ENCODE measurements around the gene NLRP7. TPM values are rescaled to one million over a fixed set of nuclear protein-coding genes. Genes with fewer than 3 reads are reported as not detected.
"Not testable (repeated sequence)": the region's sequence is repeated elsewhere in the genome, so short reads cannot be mapped to it uniquely, and the experiment has no call there.

Gene NLRP7
- total RNA-seq, 1 donor from 2014 or later = not detected

GRCh38 chr19:54967611-54968010, 20.3 kb upstream of the NLRP7 start:
- H3K4me3 Mint-ChIP-seq = peak overlapping the region; percentile 80

DNA sequence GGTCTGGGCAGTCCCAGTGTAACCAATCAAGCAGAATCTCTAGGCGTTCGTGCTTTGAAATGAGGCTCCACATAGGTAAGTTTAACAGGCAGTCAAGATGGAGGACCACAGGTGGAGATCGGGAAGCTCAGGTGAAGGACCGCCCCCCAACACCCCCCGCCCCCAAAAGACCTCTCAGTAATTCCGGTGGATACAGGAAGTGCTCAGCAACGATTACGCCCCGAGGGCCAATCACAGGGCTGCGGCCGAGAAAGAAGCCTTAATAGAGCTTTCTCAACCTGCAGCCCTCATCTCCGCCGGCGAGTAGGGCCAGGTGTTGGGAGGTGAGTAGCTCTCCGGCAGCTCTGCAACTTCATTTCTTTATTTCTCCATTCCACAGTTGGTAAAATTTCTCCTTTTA, 17.7 kb upstream of the NLRP7 start:
- H3K36me3 Mint-ChIP-seq; H3K4me3 Mint-ChIP-seq; DNase-seq (ENCODE audit: low spot score in 2 of 2, unreplicated experiment in 2 of 2): not testable (repeated sequence)

More at GRCh38 chr19:54967611-54968010, 20.3 kb upstream of the NLRP7 start:
- Mint-ChIP-seq H3K4me1 (peaks cover 2% of the 10 kb centered on the region), H3K36me3 (peaks cover 10% of the 10 kb centered on the region), H3K27ac (no peak overlapping the region), H3K27me3 (ENCODE audit: low read depth) (no peaks in the 10 kb centered on the region), H3K9me3 (no peaks in the 10 kb centered on the region)
- no peak for TF ChIP-seq CTCF (IDR thresholded peaks at IDR 0.05; ENCODE audit: unreplicated experiment)
- DNase-seq (ENCODE audit: low spot score in 2 of 2, unreplicated experiment in 2 of 2) = no peak

GRCh38 chr19:54959840-54960239, 12.5 kb upstream of the NLRP7 start:
- H3K36me3 Mint-ChIP-seq = no peaks in the 10 kb centered on the region
- H3K9me3 Mint-ChIP-seq = no peaks in the 10 kb centered on the region
- no peak overlapping the region for H3K27ac Mint-ChIP-seq
- no peak for DNase-seq (ENCODE audit: low spot score in 2 of 2, unreplicated experiment in 2 of 2)
- no peaks in the 10 kb centered on the region for H3K4me1 Mint-ChIP-seq
- H3K27me3 Mint-ChIP-seq (ENCODE audit: low read depth) = peaks cover 2% of the 10 kb centered on the region
- no peak for TF ChIP-seq CTCF (IDR thresholded peaks at IDR 0.05; ENCODE audit: unreplicated experiment)
- H3K4me3 Mint-ChIP-seq = no peak overlapping the region

More for the DNA sequence above, 17.7 kb upstream of the NLRP7 start:
- H3K9me3 Mint-ChIP-seq; H3K27me3 Mint-ChIP-seq (ENCODE audit: low read depth); H3K4me1 Mint-ChIP-seq; H3K27ac Mint-ChIP-seq: not testable (repeated sequence)

- Mint-ChIP-seq H3K27me3 (ENCODE audit: low read depth) (peaks cover 2% of the 10 kb centered on the region), H3K9me3 (no peaks in the 10 kb centered on the region), H3K4me1 (peaks cover 8% of the 10 kb centered on the region), H3K4me3 (no peak overlapping the region), H3K27ac (no peak overlapping the region), H3K36me3 (no peaks in the 10 kb centered on the region)
- TF ChIP-seq CTCF (IDR thresholded peaks at IDR 0.05; ENCODE audit: unreplicated experiment) = no peak
- DNase-seq (ENCODE audit: low spot score in 2 of 2, unreplicated experiment in 2 of 2) = no peak
These were observed 8.0 kb upstream of the NLRP7 start for GRCh38 chr19:54955376-54955775.

GRCh38 chr19:54953345-54953713, 6.0 kb upstream of the NLRP7 start:
- not testable (repeated sequence) for H3K36me3 Mint-ChIP-seq; H3K4me3 Mint-ChIP-seq; H3K4me1 Mint-ChIP-seq; DNase-seq (ENCODE audit: low spot score in 2 of 2, unreplicated experiment in 2 of 2); H3K9me3 Mint-ChIP-seq; H3K27me3 Mint-ChIP-seq (ENCODE audit: low read depth)
- H3K27ac Mint-ChIP-seq = peak overlapping the region; percentile 43

- no peak for TF ChIP-seq CTCF (IDR thresholded peaks at IDR 0.05; ENCODE audit: unreplicated experiment)
- peak overlapping the region; percentile 45 for H3K27ac Mint-ChIP-seq
- no peaks in the 10 kb centered on the region for H3K36me3 Mint-ChIP-seq
- no peak for DNase-seq (ENCODE audit: low spot score in 2 of 2, unreplicated experiment in 2 of 2)
- H3K4me3 Mint-ChIP-seq = no peak overlapping the region
- H3K27me3 Mint-ChIP-seq (ENCODE audit: low read depth) = no peaks in the 10 kb centered on the region
- H3K9me3 Mint-ChIP-seq = no peaks in the 10 kb centered on the region
- H3K4me1 Mint-ChIP-seq = peaks cover 8% of the 10 kb centered on the region
These were observed 5.4 kb upstream of the NLRP7 start for GRCh38 chr19:54952591-54953344.

GRCh38 chr19:54950580-54950979, 3.2 kb upstream of the NLRP7 start:
- not testable (repeated sequence) for H3K27ac Mint-ChIP-seq; H3K4me1 Mint-ChIP-seq; H3K36me3 Mint-ChIP-seq; H3K4me3 Mint-ChIP-seq; H3K9me3 Mint-ChIP-seq; H3K27me3 Mint-ChIP-seq (ENCODE audit: low read depth); DNase-seq (ENCODE audit: low spot score in 2 of 2, unreplicated experiment in 2 of 2)

All from mesothelial cell of epicardium (in vitro differentiated cells).